Measurements from ENCODE around the gene ZFP1. TPM values are rescaled to one million over a fixed set of nuclear protein-coding genes. Genes with fewer than 3 reads are reported as not detected.
"Not testable (repeated sequence)": the region's sequence is repeated elsewhere in the genome, so short reads cannot be mapped to it uniquely, and the experiment has no call there.

Gene ZFP1
- total RNA-seq, 2 experiments from 2014 or later, result 14.8 to 17.3 TPM

DNA sequence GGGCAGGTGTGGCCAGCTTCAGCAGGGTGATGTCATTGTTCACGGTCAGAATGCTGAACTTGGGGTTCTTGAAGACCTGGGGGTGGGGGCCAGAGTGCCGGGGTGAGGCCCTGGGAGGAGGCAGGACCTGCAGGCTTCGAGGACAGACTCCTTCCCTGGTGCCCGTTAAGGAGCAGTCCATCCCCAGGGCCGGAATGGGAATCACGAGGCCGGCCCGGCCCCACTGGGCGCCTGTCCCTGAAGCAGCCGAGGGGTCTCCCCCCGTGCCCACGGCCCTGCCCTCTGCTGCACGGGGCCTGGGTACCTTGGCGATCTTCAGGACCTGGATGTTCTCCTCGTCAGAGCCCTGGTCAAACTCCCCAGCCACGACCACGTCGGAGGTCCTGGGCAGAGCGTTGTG lies 57.1 kb downstream of the ZFP1 start:
- ATAC-seq; CTCF ChIA-PET; H3K4me1 Mint-ChIP-seq; H3K27ac Mint-ChIP-seq; H3K27me3 Mint-ChIP-seq; H3K4me3 Mint-ChIP-seq; intact Hi-C loops (cut with DNase I, micrococcal nuclease); H3K36me3 Mint-ChIP-seq (ENCODE audit: low read depth); POLR2A ChIA-PET; H3K9me3 Mint-ChIP-seq (ENCODE audit: low read depth); DNase-seq: not testable (repeated sequence)

GRCh38 chr16:75205961-75206748 lies 57.8 kb downstream of the ZFP1 start:
- H3K27me3 Mint-ChIP-seq; POLR2A ChIA-PET; DNase-seq; H3K4me1 Mint-ChIP-seq; H3K27ac Mint-ChIP-seq; H3K36me3 Mint-ChIP-seq (ENCODE audit: low read depth); H3K9me3 Mint-ChIP-seq (ENCODE audit: low read depth); H3K4me3 Mint-ChIP-seq; ATAC-seq: not testable (repeated sequence)
- intact Hi-C loops (cut with DNase I, micrococcal nuclease), result loop anchor here in 1 of 2 experiments (1.0 kb wide), 1 partner anchor 18 kb away; no protein-coding TSS in a partner anchor
- CTCF ChIA-PET, result interaction anchor here (0.6 to 1.1 kb wide), 2 partner anchors 14 to 394 kb away, joined by 3 read pairs; no protein-coding TSS in a partner anchor

- no peak within 1 kb of the TSS for H3K27ac Mint-ChIP-seq
- H3K9me3 Mint-ChIP-seq (ENCODE audit: low read depth), result no peaks in the 10 kb centered on the region
- no peak within 1 kb of the TSS for H3K4me3 Mint-ChIP-seq
- intact Hi-C loops (cut with DNase I, micrococcal nuclease), result loop anchor here in 1 of 2 experiments (1.0 kb wide), 1 partner anchor 17 kb away; no protein-coding TSS in a partner anchor
- ChIA-PET POLR2A (no interaction called here), CTCF (interaction anchor here (0.6 to 1.1 kb wide), 2 partner anchors 13 to 395 kb away, joined by 3 read pairs; no protein-coding TSS in a partner anchor)
- no peaks in the 10 kb centered on the region for H3K4me1 Mint-ChIP-seq
- H3K36me3 Mint-ChIP-seq (ENCODE audit: low read depth), result no peaks in the 10 kb centered on the region
- no peak for ATAC-seq
- H3K27me3 Mint-ChIP-seq, result no peaks in the 10 kb centered on the region
- no peak for DNase-seq
These were observed 58.6 kb downstream of the ZFP1 start, which contains the start of gene CTRB2 for GRCh38 chr16:75206749-75207451. CTRB2 (minus strand) TSS chr16:75207161; CDS start chr16:75207141, 20 bp downstream.

DNA sequence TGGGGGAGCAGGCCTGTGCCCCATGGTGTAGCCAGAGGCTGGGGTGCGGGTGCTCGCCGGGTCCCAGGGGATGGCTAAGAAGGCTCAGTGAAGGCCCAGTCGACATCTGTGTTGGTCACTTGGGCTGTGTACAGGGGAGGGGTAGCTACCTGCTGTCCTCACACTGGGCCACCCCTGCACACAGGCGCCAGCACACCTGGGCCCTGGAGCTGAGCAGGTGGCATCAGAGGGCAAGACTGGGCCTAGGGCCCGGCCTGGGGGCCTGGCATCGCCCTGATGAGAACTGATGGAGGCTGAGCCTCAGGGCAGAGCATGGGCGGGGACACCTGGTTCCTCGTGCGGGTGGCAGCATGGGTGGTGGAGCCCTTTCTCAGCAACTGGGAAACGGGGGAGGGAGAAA lies 59.5 kb downstream of the ZFP1 start:
- Mint-ChIP-seq H3K36me3 (ENCODE audit: low read depth) (no peaks in the 10 kb centered on the region), H3K4me3 (no peak overlapping the region), H3K27me3 (no peaks in the 10 kb centered on the region), H3K9me3 (ENCODE audit: low read depth) (no peaks in the 10 kb centered on the region), H3K27ac (no peak overlapping the region), H3K4me1 (no peaks in the 10 kb centered on the region)
- CTCF ChIA-PET, result interaction anchor here (1.0 to 1.3 kb wide), 2 partner anchors 26 to 1962 kb away, joined by 4 to 5 read pairs; no protein-coding TSS in a partner anchor
- DNase-seq (no peak), ATAC-seq (no peak)
- intact Hi-C loops (cut with DNase I, micrococcal nuclease), result no loop called here
- POLR2A ChIA-PET, result no interaction called here

GRCh38 chr16:75208242-75208825 lies 60.0 kb downstream of the ZFP1 start:
- intact Hi-C loops (cut with DNase I, micrococcal nuclease), result no loop called here
- Mint-ChIP-seq H3K27me3 (no peaks in the 10 kb centered on the region), H3K4me3 (no peak overlapping the region), H3K4me1 (no peaks in the 10 kb centered on the region), H3K9me3 (ENCODE audit: low read depth) (no peaks in the 10 kb centered on the region), H3K27ac (no peak overlapping the region), H3K36me3 (ENCODE audit: low read depth) (no peaks in the 10 kb centered on the region)
- no peak for ATAC-seq
- POLR2A ChIA-PET, result no interaction called here
- no peak for DNase-seq
- CTCF ChIA-PET, result interaction anchor here (1.0 to 1.3 kb wide), 2 partner anchors 26 to 1962 kb away, joined by 4 to 5 read pairs; no protein-coding TSS in a partner anchor

DNA sequence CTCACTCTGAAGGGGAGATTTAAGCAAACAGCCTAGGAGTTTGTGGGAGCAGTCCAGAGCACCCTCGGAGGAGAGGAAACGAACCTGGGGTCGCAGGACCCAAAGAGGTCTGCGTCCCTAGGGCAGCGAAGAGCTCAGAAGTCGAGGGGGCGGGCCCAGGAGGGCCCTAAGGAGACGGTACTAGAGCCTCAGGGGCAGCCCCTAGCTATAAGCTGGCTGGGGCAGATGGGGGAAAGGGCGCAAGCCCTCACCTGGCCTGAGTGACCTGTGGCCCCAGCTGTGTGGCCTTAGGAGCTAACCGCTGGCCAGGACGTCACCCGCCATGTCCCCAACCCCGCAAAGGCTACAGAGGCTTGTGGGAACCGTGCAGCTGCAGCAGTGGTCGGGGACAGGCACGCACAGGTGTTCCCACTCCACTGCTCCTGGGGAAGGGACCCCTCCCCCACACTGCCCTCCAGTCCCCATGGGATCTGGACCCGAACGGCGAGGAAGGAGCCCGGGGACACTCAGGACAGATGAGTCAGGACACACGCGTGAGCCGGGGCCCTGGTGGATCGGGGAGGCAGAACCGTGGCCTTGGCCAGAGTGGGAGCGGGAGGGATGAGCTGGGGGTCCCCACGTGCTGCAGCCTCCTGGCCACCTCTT lies 60.7 kb downstream of the ZFP1 start:
- no peaks in the 10 kb centered on the region for H3K27me3 Mint-ChIP-seq
- H3K9me3 Mint-ChIP-seq (ENCODE audit: low read depth), result no peaks in the 10 kb centered on the region
- H3K36me3 Mint-ChIP-seq (ENCODE audit: low read depth), result no peaks in the 10 kb centered on the region
- ChIA-PET POLR2A (no interaction called here), CTCF (interaction anchor here (1.3 kb wide), 1 partner anchor 25 kb away, joined by 5 read pairs; no protein-coding TSS in a partner anchor)
- H3K4me1 Mint-ChIP-seq, result no peaks in the 10 kb centered on the region
- ATAC-seq (no peak), DNase-seq (no peak)
- H3K27ac Mint-ChIP-seq, result no peak overlapping the region
- intact Hi-C loops (cut with DNase I, micrococcal nuclease), result loop anchor here in 1 of 2 experiments (1.0 kb wide), 1 partner anchor 21 kb away; no protein-coding TSS in a partner anchor
- no peak overlapping the region for H3K4me3 Mint-ChIP-seq

- intact Hi-C loops (cut with DNase I, micrococcal nuclease), result loop anchor here in 1 of 2 experiments (1.0 kb wide), 1 partner anchor 21 kb away; no protein-coding TSS in a partner anchor
- H3K36me3 Mint-ChIP-seq (ENCODE audit: low read depth); H3K4me1 Mint-ChIP-seq; DNase-seq; ATAC-seq; CTCF ChIA-PET; H3K9me3 Mint-ChIP-seq (ENCODE audit: low read depth); H3K27me3 Mint-ChIP-seq; H3K27ac Mint-ChIP-seq; H3K4me3 Mint-ChIP-seq; POLR2A ChIA-PET: not testable (repeated sequence)
These were observed 61.2 kb downstream of the ZFP1 start for GRCh38 chr16:75209514-75209913.

GRCh38 chr16:75209944-75210343 lies 61.6 kb downstream of the ZFP1 start:
- Mint-ChIP-seq H3K27ac (no peak overlapping the region), H3K9me3 (ENCODE audit: low read depth) (no peaks in the 10 kb centered on the region), H3K4me1 (no peaks in the 10 kb centered on the region), H3K36me3 (ENCODE audit: low read depth) (no peaks in the 10 kb centered on the region), H3K4me3 (no peak overlapping the region), H3K27me3 (no peaks in the 10 kb centered on the region)
- no peak for DNase-seq
- ChIA-PET POLR2A (no interaction called here), CTCF (no interaction called here)
- no peak for ATAC-seq
- intact Hi-C loops (cut with DNase I, micrococcal nuclease), result loop anchor here in 1 of 2 experiments (1.0 kb wide), 1 partner anchor 20 kb away; no protein-coding TSS in a partner anchor

DNA sequence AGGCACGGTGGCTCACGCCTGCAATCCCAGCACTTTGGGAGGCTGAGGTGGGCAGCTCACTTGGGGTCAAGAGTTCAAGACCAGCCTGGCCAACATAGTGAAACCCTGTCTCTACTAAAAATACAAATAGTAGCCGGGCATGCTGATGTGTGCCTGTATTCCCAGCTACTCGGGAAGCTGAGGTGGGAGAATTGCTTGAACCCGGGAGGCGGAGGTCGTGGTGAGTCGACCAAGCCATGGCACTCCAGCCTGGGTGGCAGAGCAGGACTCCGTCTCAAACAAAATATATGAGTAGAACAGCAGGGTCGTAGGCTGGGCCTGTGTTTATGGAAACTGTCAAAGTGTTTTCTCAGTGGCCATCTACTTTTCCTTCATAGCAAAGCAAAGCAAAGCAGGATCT lies 63.0 kb downstream of the ZFP1 start:
- H3K36me3 Mint-ChIP-seq (ENCODE audit: low read depth); POLR2A ChIA-PET; ATAC-seq; CTCF ChIA-PET; intact Hi-C loops (cut with DNase I, micrococcal nuclease); H3K4me3 Mint-ChIP-seq; DNase-seq; H3K27me3 Mint-ChIP-seq; H3K27ac Mint-ChIP-seq; H3K9me3 Mint-ChIP-seq (ENCODE audit: low read depth); H3K4me1 Mint-ChIP-seq: not testable (repeated sequence)

DNA sequence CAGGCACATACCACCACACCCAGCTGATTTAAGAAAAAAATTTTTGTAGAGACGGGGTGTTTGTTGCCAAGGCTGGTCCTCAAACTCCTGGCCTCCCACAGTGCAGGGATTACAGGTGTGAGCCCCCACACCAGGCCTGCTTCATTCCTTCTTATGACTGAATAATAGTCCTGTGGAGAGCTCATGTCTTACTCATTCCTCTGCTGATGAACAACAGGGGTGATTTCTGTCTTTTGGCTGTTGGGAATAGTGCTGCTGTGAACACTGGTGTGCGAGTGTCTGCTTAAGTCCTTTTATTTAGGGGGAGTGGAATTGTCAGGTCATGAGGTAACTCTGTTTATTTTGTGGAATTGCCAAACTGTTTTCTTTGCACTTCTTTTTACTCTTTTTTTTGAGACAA lies 67.8 kb downstream of the ZFP1 start:
- intact Hi-C loops (cut with DNase I, micrococcal nuclease), result loop anchor here in 1 of 2 experiments (5.0 kb wide), 1 partner anchor 546 kb away; no protein-coding TSS in a partner anchor
- ATAC-seq, result no peak
- CTCF ChIA-PET, result interaction anchor here (0.6 to 0.9 kb wide), 3 partner anchors 14 to 186 kb away, joined by 3 to 4 read pairs (median 4); no protein-coding TSS in a partner anchor
- Mint-ChIP-seq H3K27me3 (no peaks in the 10 kb centered on the region), H3K4me3 (no peak overlapping the region), H3K36me3 (ENCODE audit: low read depth) (no peaks in the 10 kb centered on the region), H3K4me1 (peaks cover 21% of the 10 kb centered on the region), H3K9me3 (ENCODE audit: low read depth) (no peaks in the 10 kb centered on the region), H3K27ac (no peak overlapping the region)
- DNase-seq, result no peak
- POLR2A ChIA-PET, result no interaction called here

GRCh38 chr16:75216576-75216975 lies 68.3 kb downstream of the ZFP1 start:
- H3K4me3 Mint-ChIP-seq, result no peak overlapping the region
- CTCF ChIA-PET, result interaction anchor here (0.6 to 0.9 kb wide), 4 partner anchors 14 to 185 kb away, joined by 3 to 4 read pairs (median 4); no protein-coding TSS in a partner anchor
- intact Hi-C loops (cut with DNase I, micrococcal nuclease), result loop anchor here in 1 of 2 experiments (5.0 kb wide), 1 partner anchor 546 kb away; no protein-coding TSS in a partner anchor
- H3K27ac Mint-ChIP-seq, result no peak overlapping the region
- POLR2A ChIA-PET, result no interaction called here
- no peaks in the 10 kb centered on the region for H3K9me3 Mint-ChIP-seq (ENCODE audit: low read depth)
- H3K27me3 Mint-ChIP-seq, result no peaks in the 10 kb centered on the region
- DNase-seq (no peak), ATAC-seq (no peak)
- H3K36me3 Mint-ChIP-seq (ENCODE audit: low read depth), result no peaks in the 10 kb centered on the region
- peaks cover 21% of the 10 kb centered on the region for H3K4me1 Mint-ChIP-seq
